CD4-positive, alpha-beta T cell treated with Interleukin-6 at 100 ng/mL for 8 hours (primary cell): ENCODE data around the gene COL6A6.

ENCODE experiments used
- DNase-seq: peaks from one replicate; pipeline ENCODE4 v3.0.0-alpha.2; 2020; ENCODE audit warnings: mixed read lengths, low spot score

Gene COL6A6, protein sequence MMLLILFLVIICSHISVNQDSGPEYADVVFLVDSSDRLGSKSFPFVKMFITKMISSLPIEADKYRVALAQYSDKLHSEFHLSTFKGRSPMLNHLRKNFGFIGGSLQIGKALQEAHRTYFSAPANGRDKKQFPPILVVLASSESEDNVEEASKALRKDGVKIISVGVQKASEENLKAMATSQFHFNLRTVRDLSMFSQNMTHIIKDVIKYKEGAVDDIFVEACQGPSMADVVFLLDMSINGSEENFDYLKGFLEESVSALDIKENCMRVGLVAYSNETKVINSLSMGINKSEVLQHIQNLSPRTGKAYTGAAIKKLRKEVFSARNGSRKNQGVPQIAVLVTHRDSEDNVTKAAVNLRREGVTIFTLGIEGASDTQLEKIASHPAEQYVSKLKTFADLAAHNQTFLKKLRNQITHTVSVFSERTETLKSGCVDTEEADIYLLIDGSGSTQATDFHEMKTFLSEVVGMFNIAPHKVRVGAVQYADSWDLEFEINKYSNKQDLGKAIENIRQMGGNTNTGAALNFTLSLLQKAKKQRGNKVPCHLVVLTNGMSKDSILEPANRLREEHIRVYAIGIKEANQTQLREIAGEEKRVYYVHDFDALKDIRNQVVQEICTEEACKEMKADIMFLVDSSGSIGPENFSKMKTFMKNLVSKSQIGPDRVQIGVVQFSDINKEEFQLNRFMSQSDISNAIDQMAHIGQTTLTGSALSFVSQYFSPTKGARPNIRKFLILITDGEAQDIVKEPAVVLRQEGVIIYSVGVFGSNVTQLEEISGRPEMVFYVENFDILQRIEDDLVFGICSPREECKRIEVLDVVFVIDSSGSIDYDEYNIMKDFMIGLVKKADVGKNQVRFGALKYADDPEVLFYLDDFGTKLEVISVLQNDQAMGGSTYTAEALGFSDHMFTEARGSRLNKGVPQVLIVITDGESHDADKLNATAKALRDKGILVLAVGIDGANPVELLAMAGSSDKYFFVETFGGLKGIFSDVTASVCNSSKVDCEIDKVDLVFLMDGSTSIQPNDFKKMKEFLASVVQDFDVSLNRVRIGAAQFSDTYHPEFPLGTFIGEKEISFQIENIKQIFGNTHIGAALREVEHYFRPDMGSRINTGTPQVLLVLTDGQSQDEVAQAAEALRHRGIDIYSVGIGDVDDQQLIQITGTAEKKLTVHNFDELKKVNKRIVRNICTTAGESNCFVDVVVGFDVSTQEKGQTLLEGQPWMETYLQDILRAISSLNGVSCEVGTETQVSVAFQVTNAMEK (N-terminal part only)

DNA sequence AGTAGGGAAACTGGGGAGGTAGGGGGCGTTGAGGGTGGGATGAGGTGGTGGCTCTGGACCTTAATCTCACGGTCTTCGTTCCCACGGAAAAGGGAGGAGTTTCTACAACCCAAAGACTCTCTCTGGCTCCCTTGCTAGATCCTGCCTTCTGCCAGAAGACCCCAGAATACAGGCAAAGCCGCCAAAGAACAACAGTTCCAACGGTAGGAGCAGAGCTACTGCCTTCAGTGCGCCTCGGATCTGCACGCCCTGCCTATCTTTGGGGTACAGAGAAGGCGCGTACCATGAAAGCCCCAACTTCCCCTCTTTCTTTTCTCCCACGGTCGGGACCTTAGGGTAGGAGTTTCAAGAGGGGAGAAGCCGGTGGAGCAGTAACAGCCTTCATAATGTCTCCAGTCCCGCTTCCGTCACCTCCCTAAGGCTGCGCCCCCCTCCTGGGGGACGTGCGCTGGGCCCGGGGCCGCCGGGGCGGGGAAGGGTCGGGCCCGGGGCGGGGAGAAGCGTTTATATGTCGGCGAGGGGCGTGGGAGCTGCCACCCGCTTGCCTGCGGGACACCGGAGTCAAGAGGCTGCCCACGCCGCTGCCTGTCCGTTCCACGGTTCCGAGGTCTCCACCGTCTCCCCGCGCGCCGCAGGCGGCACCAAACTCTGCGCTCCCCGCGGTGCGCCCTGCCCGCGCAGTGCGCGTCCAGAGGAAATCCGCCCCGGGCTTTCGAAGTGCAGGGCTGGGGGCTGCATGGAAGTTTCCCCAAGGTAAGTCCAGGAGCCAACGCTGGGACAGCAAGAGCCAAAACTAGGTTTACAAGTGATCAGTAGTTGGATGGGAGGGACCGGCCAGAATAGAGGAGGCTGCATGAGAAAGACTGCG lies at the start of gene COL6A6:
COL6A6 (plus strand) TSS at position 533 of the 868 bp plus-strand sequence. CDS start 43,188 bp downstream, outside the sequence.
- DNase-seq, result no peak

DNA sequence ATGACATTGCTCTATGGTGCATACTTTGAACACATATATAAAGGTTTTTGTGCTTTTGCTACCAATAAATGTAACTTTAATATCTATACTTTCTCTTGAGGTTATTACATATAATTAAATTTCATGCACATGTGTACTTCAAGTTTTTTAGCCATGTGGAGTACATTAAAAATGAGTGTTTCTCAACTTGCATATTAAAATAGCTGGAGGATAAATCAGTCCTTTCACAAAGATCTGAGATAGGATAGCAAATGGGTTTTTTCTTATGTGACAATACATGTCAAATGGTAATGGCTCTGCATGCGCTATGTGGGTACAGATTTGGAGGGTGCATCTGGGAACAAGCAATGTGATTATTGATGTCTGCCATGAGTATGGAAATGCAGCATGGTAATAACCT lies 48.7 kb upstream of the COL6A6 start:
- no peak for DNase-seq

DNA sequence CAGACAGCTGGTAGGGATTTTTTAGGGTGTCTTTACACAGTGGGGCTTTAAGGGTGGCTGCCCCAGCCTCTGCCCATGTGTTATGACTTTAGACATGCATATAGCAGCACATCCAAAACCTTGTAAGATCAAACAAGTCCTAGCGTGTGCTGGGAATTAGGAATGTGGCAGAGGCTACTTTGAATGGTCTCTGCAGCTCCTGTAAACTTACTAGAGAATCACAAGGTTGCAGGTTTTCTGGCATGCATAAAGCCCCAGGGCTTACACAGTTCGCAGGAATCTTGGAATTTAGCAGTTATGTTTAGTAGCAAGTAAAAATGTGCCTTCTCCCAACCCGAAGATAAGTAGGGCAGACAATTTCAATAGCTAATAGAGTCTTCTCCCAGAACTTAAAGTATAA lies 46.9 kb upstream of the COL6A6 start:
- no peak for DNase-seq

DNA sequence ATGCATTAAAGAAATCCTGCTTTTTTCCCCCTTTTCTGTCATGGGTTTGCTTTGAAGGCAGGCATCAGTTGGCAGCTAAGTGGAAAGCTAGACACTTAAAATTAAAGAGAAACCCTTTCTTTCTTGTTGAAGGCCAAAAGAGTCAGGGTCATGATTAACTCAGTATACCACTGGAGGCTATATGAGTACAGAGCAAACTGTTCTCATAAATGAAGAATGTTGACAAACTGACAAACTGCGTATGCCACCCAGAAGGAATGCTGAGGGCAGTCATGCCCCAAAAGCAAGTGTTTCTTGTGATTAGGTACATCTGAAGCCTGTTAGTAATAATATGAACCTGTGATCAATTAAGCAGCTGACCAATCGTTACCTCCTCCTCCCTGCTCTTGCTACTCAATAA lies 43.6 kb upstream of the COL6A6 start:
- DNase-seq, result no peak

DNA sequence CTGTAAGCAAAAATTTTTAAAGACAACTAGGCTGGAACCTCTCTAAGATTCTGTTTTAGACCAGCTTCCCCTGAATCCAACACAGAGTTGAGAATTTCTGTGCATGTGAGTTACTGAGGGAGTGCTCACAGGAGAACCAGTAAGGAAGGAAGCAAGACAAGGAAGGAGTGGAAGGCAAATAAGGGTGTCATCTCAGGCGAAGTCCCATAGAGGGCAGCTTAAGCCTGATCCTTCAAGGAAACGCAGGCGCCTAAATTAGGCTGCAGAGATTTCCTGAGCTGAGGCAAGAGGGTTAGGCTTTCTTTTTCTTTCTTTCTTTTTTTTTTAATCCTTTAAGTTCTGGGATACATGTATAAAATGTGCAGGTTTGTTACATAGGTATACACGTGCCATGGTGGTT lies 36.2 kb upstream of the COL6A6 start:
- no peak for DNase-seq

DNA sequence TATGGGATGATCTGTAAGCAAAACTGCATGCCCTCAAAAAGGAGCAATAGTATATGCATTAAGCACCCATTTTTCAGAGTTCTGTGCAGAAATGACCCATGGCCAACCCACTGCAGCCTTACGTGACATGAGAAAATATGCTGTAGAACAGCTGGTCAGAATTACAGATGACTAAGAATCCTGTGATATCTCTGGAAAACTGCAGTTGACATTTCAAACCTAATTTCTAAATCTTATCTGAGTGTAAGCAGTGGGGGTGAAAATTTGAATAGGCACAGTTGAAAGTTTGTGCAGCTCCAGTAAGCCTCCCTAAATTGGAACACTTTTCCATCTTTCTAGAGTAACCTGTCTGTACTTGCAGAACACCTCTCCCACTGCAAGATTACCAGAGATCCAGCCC lies 28.7 kb upstream of the COL6A6 start:
- DNase-seq, result no peak

DNA sequence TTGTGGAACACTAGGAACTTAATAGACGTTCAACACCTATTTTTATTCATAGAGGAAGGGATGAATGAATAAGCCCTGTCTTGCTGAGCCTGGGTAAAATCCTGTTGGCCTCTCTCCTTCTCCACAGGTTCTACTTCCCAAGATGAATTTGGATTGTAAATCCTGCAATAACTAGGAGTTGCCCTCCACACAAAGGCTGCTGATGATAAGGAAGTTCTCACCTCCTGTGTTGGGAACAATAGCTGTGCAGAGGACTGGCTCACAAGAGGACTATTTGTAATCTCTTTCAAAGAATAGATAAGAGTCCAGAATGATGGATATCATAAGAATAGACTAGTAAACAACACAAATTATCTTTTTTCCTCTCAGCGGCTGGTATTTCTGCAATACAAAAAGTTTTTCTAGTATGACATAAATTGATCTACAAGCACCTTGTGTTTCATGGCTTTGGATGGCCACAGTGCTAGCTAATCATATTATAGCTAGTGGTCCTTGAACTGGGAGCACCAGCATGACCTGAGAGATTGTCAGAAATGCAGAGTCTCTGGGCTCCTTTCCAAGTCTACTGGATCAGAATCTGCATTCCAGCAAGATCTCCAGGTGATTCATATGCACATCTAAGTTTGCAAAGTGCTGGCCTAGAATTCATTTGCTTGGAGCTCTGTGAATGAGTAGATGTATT lies 28.1 kb upstream of the COL6A6 start:
- DNase-seq, result no peak

DNA sequence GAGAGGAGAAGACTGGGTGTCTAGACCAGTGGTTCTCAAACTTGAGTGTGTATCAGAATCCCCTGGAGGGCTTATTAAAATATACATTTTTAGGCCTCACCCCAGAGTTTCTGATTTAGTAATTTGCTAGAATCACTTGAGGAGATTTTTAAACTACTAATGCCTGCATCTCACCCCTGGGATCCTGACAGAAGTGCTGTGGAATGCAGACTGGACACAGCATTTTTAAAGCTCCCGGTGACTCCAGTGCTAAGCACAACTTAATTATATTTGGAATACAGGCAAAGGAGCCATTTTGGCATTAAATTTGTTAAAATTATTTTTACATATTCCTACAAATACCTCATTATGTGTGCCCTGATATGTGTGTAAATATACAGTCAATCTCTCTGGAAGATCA lies 26.7 kb upstream of the COL6A6 start:
- no peak for DNase-seq

DNA sequence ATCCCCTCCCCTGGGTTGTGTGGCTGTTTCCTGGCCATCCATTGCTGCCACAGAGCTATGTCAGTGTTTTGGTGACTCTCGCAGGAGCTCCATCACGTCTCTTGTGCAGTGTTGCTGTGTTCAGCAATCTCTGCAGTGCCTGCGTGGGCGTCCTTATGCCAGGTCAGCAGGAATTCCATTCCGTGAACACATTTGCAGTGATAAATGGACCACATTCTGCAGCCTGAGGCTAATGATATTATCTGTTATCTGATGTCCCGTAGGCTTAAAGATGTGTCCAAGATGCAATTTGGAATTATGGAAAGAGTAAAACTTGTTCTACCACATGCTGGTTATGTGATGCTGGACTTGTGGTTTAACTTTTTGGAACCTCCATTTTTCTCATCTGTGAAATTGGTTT lies 25.5 kb upstream of the COL6A6 start:
- DNase-seq, result no peak

DNA sequence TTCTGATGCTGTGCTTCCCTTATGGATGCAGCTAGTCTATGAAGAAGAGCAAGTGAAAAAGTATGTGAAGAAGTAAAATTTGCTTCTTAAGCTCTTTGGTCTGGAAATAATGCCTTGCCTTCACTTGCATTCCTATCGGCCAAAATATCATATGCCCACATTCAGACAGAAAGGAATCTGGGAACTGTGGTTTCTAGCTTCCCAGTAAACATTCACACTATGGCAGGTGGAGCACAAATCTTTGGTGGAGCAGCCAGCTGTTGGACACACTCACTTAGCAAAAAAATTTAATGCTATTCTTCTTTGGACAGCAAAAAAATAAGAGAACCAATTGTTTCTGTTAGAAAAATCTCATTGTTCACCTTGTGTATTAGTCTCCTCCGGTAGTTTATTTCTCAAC lies 12.3 kb upstream of the COL6A6 start:
- no peak for DNase-seq

DNA sequence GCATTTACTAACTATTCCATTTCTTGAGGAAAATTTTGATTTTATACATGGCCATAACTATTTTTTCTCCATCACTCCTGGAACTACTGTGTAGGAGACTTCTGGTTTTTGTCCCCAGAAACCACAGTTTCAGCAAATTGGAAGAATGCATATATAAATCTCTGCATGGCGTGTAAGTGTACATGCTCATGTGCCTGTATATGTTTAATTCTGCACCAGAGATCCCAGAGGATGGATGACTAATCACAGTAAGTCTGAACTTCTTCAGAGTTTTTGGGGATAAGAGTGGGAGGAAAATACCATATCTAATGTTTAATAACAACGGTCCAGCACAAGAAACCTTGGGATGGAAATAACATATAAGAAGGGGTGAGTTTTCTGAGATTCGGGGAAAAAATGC lies 10.9 kb upstream of the COL6A6 start:
- DNase-seq, result no peak

DNA sequence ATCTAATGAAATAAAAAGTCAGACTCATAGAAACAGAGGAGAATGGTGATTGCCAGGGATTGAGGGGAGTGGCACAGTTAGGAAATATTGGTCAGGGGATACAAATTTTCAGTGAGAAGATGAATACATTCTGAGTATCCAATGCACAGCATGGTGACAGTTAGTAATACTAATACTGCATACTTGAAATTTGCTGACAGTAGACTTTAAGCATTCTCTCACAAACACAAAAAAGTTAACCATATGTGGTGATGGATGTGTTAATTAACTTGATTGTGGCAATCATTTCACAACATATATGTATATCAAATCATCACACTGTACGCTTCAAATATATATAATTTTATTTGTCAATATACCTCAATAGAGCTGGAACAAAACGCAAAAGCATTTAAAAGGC lies 9.2 kb upstream of the COL6A6 start:
- DNase-seq, result no peak

DNA sequence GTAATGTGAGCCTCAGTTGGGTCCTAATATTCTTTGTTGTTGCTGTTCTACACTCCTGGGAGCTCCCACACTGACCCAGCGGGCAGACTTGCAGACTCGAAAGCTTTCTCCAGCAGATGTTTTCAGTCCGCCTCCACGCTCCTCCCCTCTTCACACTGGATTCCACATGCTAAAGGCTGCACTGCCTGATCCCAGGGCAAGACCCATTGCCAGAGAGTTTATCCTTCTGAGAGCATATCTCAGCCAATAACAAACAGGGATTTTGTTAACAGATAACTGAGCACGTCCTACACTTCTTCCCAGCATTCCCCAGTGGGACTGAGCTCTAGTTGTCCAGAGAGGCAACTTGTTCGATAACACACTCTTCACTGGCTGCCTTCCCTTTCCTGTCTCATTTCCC lies 8.0 kb upstream of the COL6A6 start:
- no peak for DNase-seq

DNA sequence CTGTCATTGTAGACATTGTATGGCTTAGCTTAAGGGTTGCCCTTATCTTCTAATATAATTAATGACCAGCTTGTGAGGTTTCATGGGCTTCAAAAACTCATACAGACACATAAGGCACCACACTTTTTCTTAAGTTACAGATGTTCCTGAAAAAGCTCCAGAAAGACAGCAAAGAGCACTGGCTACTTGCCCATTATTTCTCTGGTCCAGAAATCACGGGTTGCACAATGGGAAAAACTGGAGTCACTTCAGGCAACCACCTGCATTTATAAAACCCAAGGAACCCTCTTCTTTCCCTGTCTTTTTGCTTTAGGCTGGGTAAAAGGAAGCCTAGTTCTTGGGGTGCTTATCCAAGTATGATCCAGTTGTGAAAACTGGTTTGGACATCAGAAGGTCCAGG lies 2.3 kb upstream of the COL6A6 start:
- no peak for DNase-seq

DNA sequence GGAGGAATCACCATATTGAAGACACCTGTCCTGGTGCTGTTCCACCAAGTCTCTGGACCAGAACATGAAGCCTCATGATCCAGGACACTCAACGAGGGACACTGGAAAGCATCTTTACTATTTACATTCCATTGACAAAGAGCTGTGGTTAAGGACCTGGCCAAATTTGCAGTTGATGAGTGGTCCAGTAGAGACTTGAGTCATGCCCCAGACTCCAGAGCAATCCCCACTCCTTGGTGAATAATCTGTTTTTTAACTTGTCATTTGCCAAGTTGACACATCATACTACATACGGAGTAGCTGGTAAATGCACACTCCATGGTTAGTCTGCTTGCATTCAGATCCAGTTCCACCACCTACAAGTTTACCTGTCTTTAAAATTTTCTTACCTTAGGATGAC lies 1.2 kb upstream of the COL6A6 start:
- DNase-seq, result no peak

DNA sequence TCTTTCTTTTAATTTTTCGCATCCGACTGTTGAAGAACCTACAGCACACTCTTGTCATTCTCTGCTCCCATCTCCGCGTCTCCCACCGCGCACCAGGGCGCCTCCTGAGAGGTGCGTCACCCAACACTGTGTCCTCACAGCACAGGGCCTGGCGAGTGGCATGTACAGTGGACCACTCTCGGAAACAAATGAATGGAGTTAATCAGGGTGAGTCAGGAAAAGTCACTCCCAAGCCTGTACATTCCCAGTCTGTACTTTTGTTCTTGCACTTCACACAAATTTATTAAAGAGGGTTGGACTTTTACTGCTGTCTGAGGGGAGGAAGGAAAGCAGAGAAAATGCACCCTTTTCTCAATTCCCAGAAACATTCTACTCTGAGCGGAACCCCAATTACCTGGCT lies 625 bp downstream of the COL6A6 start:
- no peak for DNase-seq

DNA sequence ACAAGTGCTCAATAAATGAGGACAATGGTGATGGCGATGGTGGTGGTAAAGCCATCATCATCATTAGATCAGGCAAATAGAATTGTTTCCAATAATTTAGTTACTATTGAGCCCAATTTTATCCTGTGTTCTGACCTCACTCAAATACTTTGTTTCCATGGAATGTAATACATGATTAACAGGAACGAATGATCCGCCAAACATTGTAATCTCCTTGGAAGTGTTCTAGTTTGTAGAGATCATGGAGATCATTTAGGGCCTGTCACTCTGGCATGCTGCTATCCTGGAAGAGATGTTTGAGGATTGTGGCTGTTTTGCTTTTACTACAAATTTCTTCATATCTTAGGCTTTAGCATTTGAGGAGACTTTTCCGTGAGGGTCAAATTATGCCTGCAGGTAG lies 2.8 kb downstream of the COL6A6 start:
- DNase-seq, result no peak

DNA sequence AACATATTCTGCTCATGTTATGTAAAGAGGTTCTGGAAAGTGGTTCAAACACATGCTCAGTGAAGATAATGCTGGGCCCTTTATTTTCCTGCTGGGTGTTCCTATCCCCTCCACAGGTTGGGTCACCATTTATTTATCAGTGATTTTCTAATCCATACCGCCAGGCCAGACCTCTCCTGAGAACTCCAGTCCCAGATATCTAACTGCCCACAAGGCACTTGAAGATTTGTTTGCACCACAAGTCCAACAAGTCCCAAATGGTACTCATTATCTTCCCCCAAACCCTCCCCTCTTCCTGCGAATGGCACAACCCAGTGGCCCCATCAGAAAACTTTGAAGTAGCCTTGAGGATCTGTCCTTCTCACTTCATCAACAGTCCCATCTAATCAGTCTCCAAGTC lies 5.4 kb downstream of the COL6A6 start:
- no peak for DNase-seq

DNA sequence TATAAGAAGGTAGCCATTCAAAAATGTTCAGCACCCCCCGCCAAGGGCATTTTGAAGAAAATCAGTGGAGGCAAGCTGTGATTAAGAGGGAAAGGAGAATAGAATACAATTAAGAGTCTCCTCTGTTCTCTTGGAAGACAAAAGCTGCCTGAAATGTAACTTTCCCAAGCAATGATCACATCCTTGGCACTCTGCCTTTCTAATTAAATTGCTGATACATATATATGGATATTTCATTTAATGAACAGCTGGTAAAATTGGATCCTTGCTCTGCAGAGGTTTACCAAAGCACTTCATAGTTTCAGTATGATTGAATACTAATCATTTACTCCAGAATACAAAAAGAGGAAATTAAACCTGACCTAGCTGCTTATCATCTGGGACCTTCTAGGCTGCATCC lies 10.4 kb downstream of the COL6A6 start:
- no peak for DNase-seq

DNA sequence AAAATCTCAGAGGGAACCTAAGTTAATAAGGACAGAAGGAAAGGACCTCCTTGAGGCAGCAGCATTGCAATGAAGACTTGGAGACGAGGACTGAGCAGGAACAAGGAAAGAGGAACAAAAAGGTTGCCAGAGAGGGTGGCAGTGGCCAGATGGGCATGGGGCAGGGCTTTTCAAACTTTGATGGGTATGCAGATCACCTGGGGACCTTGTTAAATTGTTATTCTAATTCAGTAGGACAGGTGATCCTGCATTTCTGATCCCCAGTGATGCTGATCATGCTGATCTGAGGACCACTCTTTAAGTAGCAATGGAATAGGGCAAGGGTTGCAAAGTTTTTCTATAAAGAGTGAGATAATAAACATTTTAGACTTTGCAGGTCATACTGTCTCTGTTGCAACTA lies 11.1 kb downstream of the COL6A6 start:
- DNase-seq, result no peak
